Measurements from ENCODE around the gene MIB1. TPM values are rescaled to one million over a fixed set of nuclear protein-coding genes. Genes with fewer than 3 reads are reported as not detected.

MIB1 gene
- total and polyA plus RNA-seq, 2 experiments from 2014 or later: 10.8 to 56.7 TPM

- Mint-ChIP-seq H3K9me3 (no peaks in the 10 kb centered on the region), H3K36me3 (ENCODE audit: low read depth) (peaks cover 24% of the 10 kb centered on the region; the same call in 2 of the 3 replicates), H3K27ac (no peak overlapping the region), H3K4me1 (no peaks in the 10 kb centered on the region), H3K4me3 (no peak overlapping the region), H3K27me3 (ENCODE audit: insufficient read depth, low read depth, poor library complexity) (no peaks in the 10 kb centered on the region)
- Histone ChIP-seq H3K27me3 (ENCODE audit: insufficient read depth) (no peaks in the 10 kb centered on the region), H3K4me2 (no peak overlapping the region), H4K20me1 (replicated peaks; ENCODE audit: insufficient read depth) (0 out of 2 replicates have a peak, but pooled peaks cover 3% of the 10 kb centered on the region), H3K4me3 (no peak overlapping the region), H3K9me2 (ENCODE audit: insufficient read depth) (no peaks in the 10 kb centered on the region), H3K4me1 (ENCODE audit: insufficient read depth) (no peaks in the 10 kb centered on the region), H3K27ac (ENCODE audit: low read depth) (no peak overlapping the region), H3K79me2 (replicated peaks; ENCODE audit: insufficient read depth) (no peaks in the 10 kb centered on the region), H2AFZ (no peak overlapping the region), H3F3A (replicated peaks; ENCODE audit: low read depth) (no peaks in the 10 kb centered on the region), H3K36me3 (ENCODE audit: insufficient read depth) (peaks cover 13% of the 10 kb centered on the region; the same call in 1 of the 2 replicates)
- DNase-seq (ENCODE audit: low spot score) (no peak), ATAC-seq (no peak)
- TF ChIP-seq JUNB (IDR thresholded peaks at IDR 0.05; ENCODE audit: unreplicated experiment) (no peak), CREB1 (CRISPR knock-in tag; IDR thresholded peaks at IDR 0.05; ENCODE audit: low read depth) (no peak), EZH2 (IDR thresholded peaks at IDR 0.05; ENCODE audit: low read depth, unreplicated experiment) (no peak), REST (IDR thresholded peaks at IDR 0.05; ENCODE audit: unreplicated experiment) (no peak), NANOG (IDR thresholded peaks at IDR 0.05; ENCODE audit: borderline replicate concordance) (no peak), ZNF462 (CRISPR knock-in tag; IDR thresholded peaks at IDR 0.05) (no peak), ZNF331 (CRISPR knock-in tag; IDR thresholded peaks at IDR 0.05; ENCODE audit: low read depth) (no peak), POLR2AphosphoS5 (IDR thresholded peaks at IDR 0.05; ENCODE audit: low read depth) (no peak), EZH2phosphoT487 (IDR thresholded peaks at IDR 0.05; ENCODE audit: unreplicated experiment) (no peak), CTCF (conservative IDR thresholded peaks at IDR 0.05; ENCODE audit: low read depth in 2 of 2) (no peak), STAT1 (IDR thresholded peaks at IDR 0.05; ENCODE audit: unreplicated experiment) (no peak), ETS1 (IDR thresholded peaks at IDR 0.05) (no peak), ZNF114 (CRISPR knock-in tag; IDR thresholded peaks at IDR 0.05) (no peak)
Measured at GRCh38 chr18:21855432-21855831, 114.8 kb downstream of the MIB1 start.

Measured in GM23338 (cell line).